ENCODE measurements around the gene PMEPA1.

The PMEPA1 gene

GRCh38 chr20:57664476-57664875 lies 45.3 kb downstream of the PMEPA1 start:
- no peak for TF ChIP-seq FOXA1 (IDR thresholded peaks at IDR 0.05)
- CTCF ChIA-PET = no interaction called here
- POLR2A ChIA-PET = no interaction called here
- DNase-seq (ENCODE audit: extremely low spot score) = no peak

GRCh38 chr20:57663681-57664451 lies 45.9 kb downstream of the PMEPA1 start:
- TF ChIP-seq HDGF (IDR thresholded peaks at IDR 0.05; ENCODE audit: borderline replicate concordance) (no peak), CTBP1 (IDR thresholded peaks at IDR 0.05; ENCODE audit: borderline replicate concordance) (no peak), LEF1 (IDR thresholded peaks at IDR 0.05; ENCODE audit: borderline replicate concordance) (no peak), FOXA1 (IDR thresholded peaks at IDR 0.05) (no peak), SUZ12 (IDR thresholded peaks at IDR 0.05) (no peak), SP1 (IDR thresholded peaks at IDR 0.05) (no peak), ZNF384 (IDR thresholded peaks at IDR 0.05) (no peak), ELF4 (IDR thresholded peaks at IDR 0.05) (no peak), NFRKB (IDR thresholded peaks at IDR 0.05) (no peak), FOXM1 (IDR thresholded peaks at IDR 0.05; ENCODE audit: borderline replicate concordance) (no peak), PKNOX1 (IDR thresholded peaks at IDR 0.05) (no peak), L3MBTL2 (conservative IDR thresholded peaks at IDR 0.05) (no peak), BHLHE40 (IDR thresholded peaks at IDR 0.05; ENCODE audit: borderline replicate concordance) (no peak), TARDBP (IDR thresholded peaks at IDR 0.05) (no peak), FOXK2 (IDR thresholded peaks at IDR 0.05) (no peak), ARNT (IDR thresholded peaks at IDR 0.05) (no peak)
- ChIA-PET CTCF (no interaction called here), POLR2A (no interaction called here)
- no peak for DNase-seq (ENCODE audit: extremely low spot score)

GRCh38 chr20:57663241-57663640 lies 46.6 kb downstream of the PMEPA1 start:
- ChIA-PET POLR2A (no interaction called here), CTCF (no interaction called here)
- DNase-seq (ENCODE audit: extremely low spot score) = no peak
- no peak for TF ChIP-seq FOXA1 (IDR thresholded peaks at IDR 0.05)
- TF ChIP-seq HDGF (IDR thresholded peaks at IDR 0.05; ENCODE audit: borderline replicate concordance) = no peak
- no peak for TF ChIP-seq NFRKB (IDR thresholded peaks at IDR 0.05)
- TF ChIP-seq L3MBTL2 (conservative IDR thresholded peaks at IDR 0.05) = no peak
- no peak for TF ChIP-seq BHLHE40 (IDR thresholded peaks at IDR 0.05; ENCODE audit: borderline replicate concordance)
- TF ChIP-seq FOXM1 (IDR thresholded peaks at IDR 0.05; ENCODE audit: borderline replicate concordance) = no peak
- TF ChIP-seq ZNF384 (IDR thresholded peaks at IDR 0.05) = no peak
- no peak for TF ChIP-seq ELF4 (IDR thresholded peaks at IDR 0.05)

GRCh38 chr20:57662456-57663240 lies 47.2 kb downstream of the PMEPA1 start:
- ChIA-PET POLR2A (no interaction called here), CTCF (no interaction called here)
- TF ChIP-seq FOXM1 (IDR thresholded peaks at IDR 0.05; ENCODE audit: borderline replicate concordance) = no peak
- no peak for TF ChIP-seq ZNF384 (IDR thresholded peaks at IDR 0.05)
- no peak for TF ChIP-seq CTBP1 (IDR thresholded peaks at IDR 0.05; ENCODE audit: borderline replicate concordance)
- no peak for TF ChIP-seq NFRKB (IDR thresholded peaks at IDR 0.05)
- TF ChIP-seq L3MBTL2 (conservative IDR thresholded peaks at IDR 0.05) = no peak
- no peak for TF ChIP-seq FOXK2 (IDR thresholded peaks at IDR 0.05)
- no peak for TF ChIP-seq BHLHE40 (IDR thresholded peaks at IDR 0.05; ENCODE audit: borderline replicate concordance)
- no peak for TF ChIP-seq PKNOX1 (IDR thresholded peaks at IDR 0.05)
- no peak for TF ChIP-seq SUZ12 (IDR thresholded peaks at IDR 0.05)
- no peak for TF ChIP-seq FOXA1 (IDR thresholded peaks at IDR 0.05)
- TF ChIP-seq ELF4 (IDR thresholded peaks at IDR 0.05) = no peak
- TF ChIP-seq TARDBP (IDR thresholded peaks at IDR 0.05) = no peak
- no peak for TF ChIP-seq SP1 (IDR thresholded peaks at IDR 0.05)
- no peak for DNase-seq (ENCODE audit: extremely low spot score)

GRCh38 chr20:57661746-57662455 lies 47.9 kb downstream of the PMEPA1 start:
- ChIA-PET CTCF (no interaction called here), POLR2A (no interaction called here)
- TF ChIP-seq TARDBP (IDR thresholded peaks at IDR 0.05) (no peak), CTBP1 (IDR thresholded peaks at IDR 0.05; ENCODE audit: borderline replicate concordance) (no peak), LEF1 (IDR thresholded peaks at IDR 0.05; ENCODE audit: borderline replicate concordance) (no peak), ARNT (IDR thresholded peaks at IDR 0.05) (no peak), L3MBTL2 (conservative IDR thresholded peaks at IDR 0.05) (no peak)
- no peak for DNase-seq (ENCODE audit: extremely low spot score)

- CTCF ChIA-PET = no interaction called here
- no peak for TF ChIP-seq SUZ12 (IDR thresholded peaks at IDR 0.05)
- no peak for TF ChIP-seq TARDBP (IDR thresholded peaks at IDR 0.05)
- no peak for TF ChIP-seq PKNOX1 (IDR thresholded peaks at IDR 0.05)
- no peak for TF ChIP-seq ZNF384 (IDR thresholded peaks at IDR 0.05)
- no peak for TF ChIP-seq HDGF (IDR thresholded peaks at IDR 0.05; ENCODE audit: borderline replicate concordance)
Observed at GRCh38 chr20:57660922-57661745, 48.7 kb downstream of the PMEPA1 start.

More at GRCh38 chr20:57660922-57661745, 48.7 kb downstream of the PMEPA1 start:
- DNase-seq (ENCODE audit: extremely low spot score) = no peak
- POLR2A ChIA-PET = no interaction called here

Measured in HEK293T (cell line).